Fibroblast of pulmonary artery (primary cell): ENCODE measurements around the gene ECT2L.
"Not testable (repeated sequence)": the region's sequence is repeated elsewhere in the genome, so short reads cannot be mapped to it uniquely, and the experiment has no call there.

ENCODE experiments used
- DNase-seq: peaks from one replicate; pipeline ENCODE4 v3.0.0-alpha.2; 2010; ENCODE audit warnings: low read depth
- H3K4me3 ChIP-seq: replicated peaks from 2 replicates; pipeline ENCODE4 v1.5.1; 2011; ENCODE audit warnings: low read depth, mild to moderate bottlenecking, control low read depth, low read length, moderate library complexity
- CTCF ChIP-seq: IDR thresholded peaks from 2 replicates; pipeline ENCODE4 v1.5.1; 2011; ENCODE audit warnings: mild to moderate bottlenecking, control low read depth, low read length, inconsistent platforms; ENCODE audit errors: missing control alignments

Gene ECT2L

GRCh38 chr6:138923561-138923960, 127.7 kb downstream of the ECT2L start:
- DNase-seq, result no peak
- TF ChIP-seq CTCF, result no peak
- no peak overlapping the region for H3K4me3 ChIP-seq

GRCh38 chr6:138925806-138926205, 129.9 kb downstream of the ECT2L start:
- TF ChIP-seq CTCF, result no peak
- DNase-seq, result no peak
- H3K4me3 ChIP-seq, result no peak overlapping the region

GRCh38 chr6:138926579-138926978, 130.7 kb downstream of the ECT2L start:
- DNase-seq, result no peak
- TF ChIP-seq CTCF, result no peak
- no peak overlapping the region for H3K4me3 ChIP-seq

- TF ChIP-seq CTCF, result no peak
- no peak overlapping the region for H3K4me3 ChIP-seq
- no peak for DNase-seq
These were observed 135.8 kb downstream of the ECT2L start for GRCh38 chr6:138931660-138932059.

- DNase-seq, H3K4me3 ChIP-seq: not testable (repeated sequence)
These were observed 141.0 kb downstream of the ECT2L start for GRCh38 chr6:138936873-138937272.

GRCh38 chr6:138943089-138943625, 147.3 kb downstream of the ECT2L start:
- TF ChIP-seq CTCF, result no peak
- H3K4me3 ChIP-seq, result no peak overlapping the region
- no peak for DNase-seq

GRCh38 chr6:138944412-138944811, 148.5 kb downstream of the ECT2L start:
- peak; percentile 75 for DNase-seq
- H3K4me3 ChIP-seq, result no peak overlapping the region
- TF ChIP-seq CTCF, result no peak

- no peak overlapping the region for H3K4me3 ChIP-seq
- TF ChIP-seq CTCF, result no peak
- no peak for DNase-seq
These were observed 149.5 kb downstream of the ECT2L start for GRCh38 chr6:138945354-138945753.
